Activated B cell treated with CpG ODN at 0.5 μM for 24 hours (primary cell): ENCODE data around the gene ABCG1. TPM values are rescaled to one million over a fixed set of nuclear protein-coding genes. Genes with fewer than 3 reads are reported as not detected.

ENCODE experiments used
- ATAC-seq: fragments of 200-7000 bp; cut with Tn5 transposase; one replicate; pipeline ENCODE4 v1.10.0; 2021; ENCODE audit warnings: low read depth, mild to moderate bottlenecking, moderate library complexity
- CTCF ChIA-PET: fragments of 350-600 bp; sonication (Branson Sonifier 250); formaldehyde crosslinking; loops from one replicate; lab custom pipeline; 2021; ENCODE audit warnings: antibody characterized with exemption; lab: Charles Lee
- POLR2A ChIA-PET: fragments of 350-600 bp; sonication (Branson Sonifier 250); formaldehyde crosslinking; loops from one replicate; lab custom pipeline; 2021; ENCODE audit warnings: antibody characterized with exemption; lab: Charles Lee
- DNase-seq: peaks from one replicate; pipeline ENCODE4 v3.0.0; 2022
- H3K27ac Mint-ChIP-seq: one replicate; pipeline ENCODE4 v1.8.0; 2020; ENCODE audit warnings: mixed read lengths
- H3K27me3 Mint-ChIP-seq: one replicate; pipeline ENCODE4 v1.8.0; 2021; ENCODE audit warnings: mixed read lengths
- H3K36me3 Mint-ChIP-seq: one replicate; pipeline ENCODE4 v1.8.0; 2021; ENCODE audit warnings: low read depth, mixed read lengths
- H3K4me1 Mint-ChIP-seq: one replicate; pipeline ENCODE4 v1.8.0; 2021; ENCODE audit warnings: mixed read lengths
- H3K4me3 Mint-ChIP-seq: one replicate; pipeline ENCODE4 v1.8.0; 2020; ENCODE audit warnings: mild to moderate bottlenecking, mixed read lengths
- H3K9me3 Mint-ChIP-seq: one replicate; pipeline ENCODE4 v1.8.0; 2020; ENCODE audit warnings: mixed read lengths
- CTCF ChIP-seq: fragments of 200-600 bp; IDR thresholded peaks from one replicate; pipeline ENCODE4 v1.8.0; 2022; ENCODE audit warnings: antibody characterized with exemption, mild to moderate bottlenecking
- intact Hi-C: fragments of 100-400 bp; cut with micrococcal nuclease; formaldehyde crosslinking; loops from one replicate; pipeline ENCODE4 v1.15.1; 2024
- total RNA-seq: library from RNA; stranded (reverse); gene quantifications from 2 replicates; pipeline ENCODE4 v1.2.3, GENCODE V29; 2022

ABCG1 gene
- total RNA-seq, 1 donor from 2014 or later = 3.4 TPM

- intact Hi-C loops = no loop called here
- no peak within 1 kb of the TSS for H3K4me3 Mint-ChIP-seq
- no peaks in the 10 kb centered on the region for H3K27me3 Mint-ChIP-seq
- ChIA-PET POLR2A (no interaction called here), CTCF (no interaction called here)
- no peaks in the 10 kb centered on the region for H3K36me3 Mint-ChIP-seq
- H3K27ac Mint-ChIP-seq = no peak within 1 kb of the TSS
- no peak for ATAC-seq
- no peak for DNase-seq
- no peak for TF ChIP-seq CTCF
- peaks cover 17% of the 10 kb centered on the region for H3K4me1 Mint-ChIP-seq
- no peaks in the 10 kb centered on the region for H3K9me3 Mint-ChIP-seq
Observed at GRCh38 chr21:42315296-42315891, 96.5 kb downstream of the ABCG1 start, which contains the start of gene TFF3. Gene TFF3, minus strand, starts transcription at chr21:42315409. Its CDS starts 35 bp downstream, at chr21:42315374.

- POLR2A ChIA-PET = interaction anchor here (0.6 kb wide), 1 partner anchor 99 kb away, joined by 3 read pairs; no protein-coding TSS in a partner anchor
- CTCF ChIA-PET = no interaction called here
- ATAC-seq (no peak), DNase-seq (no peak)
- intact Hi-C loops = no loop called here
- no peak overlapping the region for H3K4me3 Mint-ChIP-seq
- no peak for TF ChIP-seq CTCF
- no peaks in the 10 kb centered on the region for H3K36me3 Mint-ChIP-seq
- H3K9me3 Mint-ChIP-seq = no peaks in the 10 kb centered on the region
- H3K27ac Mint-ChIP-seq = no peak overlapping the region
- H3K27me3 Mint-ChIP-seq = no peaks in the 10 kb centered on the region
- peaks cover 17% of the 10 kb centered on the region for H3K4me1 Mint-ChIP-seq
Observed at GRCh38 chr21:42316891-42317290, 98.0 kb downstream of the ABCG1 start.

- no peak overlapping the region for H3K27ac Mint-ChIP-seq
- DNase-seq (no peak), ATAC-seq (no peak)
- TF ChIP-seq CTCF = no peak
- H3K4me1 Mint-ChIP-seq = peaks cover 17% of the 10 kb centered on the region
- no peaks in the 10 kb centered on the region for H3K27me3 Mint-ChIP-seq
- H3K36me3 Mint-ChIP-seq = no peaks in the 10 kb centered on the region
- intact Hi-C loops = no loop called here
- H3K4me3 Mint-ChIP-seq = no peak overlapping the region
- H3K9me3 Mint-ChIP-seq = no peaks in the 10 kb centered on the region
- ChIA-PET CTCF (no interaction called here), POLR2A (interaction anchor here (0.6 kb wide), 1 partner anchor 99 kb away, joined by 3 read pairs; no protein-coding TSS in a partner anchor)
Observed at GRCh38 chr21:42317341-42317741, 98.4 kb downstream of the ABCG1 start.

- DNase-seq = no peak
- H3K27ac Mint-ChIP-seq = no peak overlapping the region
- H3K27me3 Mint-ChIP-seq = peaks cover 5% of the 10 kb centered on the region
- ChIA-PET CTCF (interaction anchor here (1.0 kb wide), 1 partner anchor 8 kb away, joined by 5 read pairs; no protein-coding TSS in a partner anchor), POLR2A (no interaction called here)
- no peaks in the 10 kb centered on the region for H3K36me3 Mint-ChIP-seq
- no peak for ATAC-seq
- H3K4me3 Mint-ChIP-seq = no peak overlapping the region
- H3K9me3 Mint-ChIP-seq = no peaks in the 10 kb centered on the region
- H3K4me1 Mint-ChIP-seq = peaks cover 17% of the 10 kb centered on the region
- intact Hi-C loops = no loop called here
- no peak for TF ChIP-seq CTCF
Observed at GRCh38 chr21:42317826-42318746, 99.1 kb downstream of the ABCG1 start.

DNA sequence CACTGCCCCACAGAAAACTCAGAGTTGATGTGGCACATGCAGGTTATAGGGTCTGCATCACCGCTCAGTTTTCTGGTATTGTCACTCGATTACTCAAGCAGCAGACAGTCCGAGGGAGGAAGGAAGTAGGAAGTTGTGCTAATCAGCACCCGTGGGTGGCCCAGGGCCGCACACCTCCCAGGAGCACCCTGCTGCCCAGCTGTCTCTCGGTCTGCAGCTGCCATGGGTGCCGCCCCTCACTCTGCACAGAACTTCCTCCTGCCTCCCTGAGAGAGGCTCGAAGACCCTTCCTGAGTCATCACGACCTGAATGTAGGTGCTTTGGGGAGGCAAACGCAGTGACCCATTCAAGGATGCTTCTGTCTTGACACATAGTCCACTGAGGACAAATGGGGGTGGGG lies 100.4 kb downstream of the ABCG1 start:
- DNase-seq = no peak
- Mint-ChIP-seq H3K4me3 (peak overlapping the region; percentile 53), H3K36me3 (no peaks in the 10 kb centered on the region), H3K27me3 (peaks cover 13% of the 10 kb centered on the region), H3K9me3 (no peaks in the 10 kb centered on the region), H3K27ac (no peak overlapping the region), H3K4me1 (peaks cover 17% of the 10 kb centered on the region)
- intact Hi-C loops = no loop called here
- POLR2A ChIA-PET = no interaction called here
- TF ChIP-seq CTCF = no peak
- CTCF ChIA-PET = no interaction called here
- ATAC-seq = peak; percentile 88
